Measurements from ENCODE around the gene GNPTAB. TPM values are rescaled to one million over a fixed set of nuclear protein-coding genes. Genes with fewer than 3 reads are reported as not detected.

GNPTAB gene
- total RNA-seq, 1 experiment from 2014 or later: 26.5 TPM

GRCh38 chr12:101707131-101707782 is 123.5 kb downstream of the GNPTAB start:
- H3K79me2 ChIP-seq (ENCODE audit: low read depth): 0 out of 2 replicates have a peak, but pooled peaks cover 3% of the 10 kb centered on the region
- H3K27me3 ChIP-seq (ENCODE audit: insufficient read depth, low read depth): no peaks in the 10 kb centered on the region
- no peak overlapping the region for H2AFZ ChIP-seq
- no peak for DNase-seq
- no peak overlapping the region for H3K4me3 ChIP-seq
- H4K20me1 ChIP-seq (ENCODE audit: insufficient read depth): no peaks in the 10 kb centered on the region
- intact Hi-C loops (cut with micrococcal nuclease; ENCODE audit: unreplicated experiment): no loop called here
- H3K27ac ChIP-seq: no peak overlapping the region
- ChIA-PET POLR2A (ENCODE audit: unreplicated experiment) (interaction anchor here (0.6 kb wide), 1 partner anchor 1569 kb away, joined by 3 read pairs; no protein-coding TSS in a partner anchor), CTCF (no interaction called here)
- no peaks in the 10 kb centered on the region for H3K9me3 ChIP-seq (ENCODE audit: insufficient read depth, low read depth)
- no TSS peak for BruUV-seq (replicated peaks)
- H3K4me1 ChIP-seq (replicated peaks; ENCODE audit: insufficient read depth): no peaks in the 10 kb centered on the region
- H3F3A ChIP-seq (ENCODE audit: insufficient read depth, low read depth): no peaks in the 10 kb centered on the region
- H3K9me2 ChIP-seq (ENCODE audit: insufficient read depth): no peaks in the 10 kb centered on the region
- no peaks in the 10 kb centered on the region for H3K36me3 ChIP-seq (ENCODE audit: low read depth)
- TF ChIP-seq EZH2 (IDR thresholded peaks at IDR 0.05; ENCODE audit: low read depth) (no peak), CTCF (conservative IDR thresholded peaks at IDR 0.05) (no peak)
- H3K4me2 ChIP-seq: no peak overlapping the region

- H3K36me3 ChIP-seq (ENCODE audit: low read depth): no peaks in the 10 kb centered on the region
- H3F3A ChIP-seq (ENCODE audit: insufficient read depth, low read depth): no peaks in the 10 kb centered on the region
- H2AFZ ChIP-seq: no peak overlapping the region
- intact Hi-C loops (cut with micrococcal nuclease; ENCODE audit: unreplicated experiment): no loop called here
- no peak for DNase-seq
- no peaks in the 10 kb centered on the region for H3K9me3 ChIP-seq (ENCODE audit: insufficient read depth, low read depth)
- H3K4me2 ChIP-seq: no peak overlapping the region
- H4K20me1 ChIP-seq (ENCODE audit: insufficient read depth): no peaks in the 10 kb centered on the region
- ChIA-PET CTCF (no interaction called here), POLR2A (ENCODE audit: unreplicated experiment) (interaction anchor here (0.6 kb wide), 1 partner anchor 1569 kb away, joined by 3 read pairs; no protein-coding TSS in a partner anchor)
- BruUV-seq (replicated peaks): no TSS peak
- H3K79me2 ChIP-seq (ENCODE audit: low read depth): 0 out of 2 replicates have a peak, but pooled peaks cover 3% of the 10 kb centered on the region
- no peaks in the 10 kb centered on the region for H3K9me2 ChIP-seq (ENCODE audit: insufficient read depth)
- no peaks in the 10 kb centered on the region for H3K27me3 ChIP-seq (ENCODE audit: insufficient read depth, low read depth)
- TF ChIP-seq EZH2 (IDR thresholded peaks at IDR 0.05; ENCODE audit: low read depth) (no peak), CTCF (conservative IDR thresholded peaks at IDR 0.05) (no peak)
- no peak overlapping the region for H3K4me3 ChIP-seq
- H3K27ac ChIP-seq: no peak overlapping the region
- no peaks in the 10 kb centered on the region for H3K4me1 ChIP-seq (replicated peaks; ENCODE audit: insufficient read depth)
Measured at GRCh38 chr12:101706403-101706802, 124.4 kb downstream of the GNPTAB start.

- no peak overlapping the region for H3K4me2 ChIP-seq
- H3K36me3 ChIP-seq (ENCODE audit: low read depth): no peaks in the 10 kb centered on the region
- H4K20me1 ChIP-seq (ENCODE audit: insufficient read depth): no peaks in the 10 kb centered on the region
- ChIA-PET POLR2A (ENCODE audit: unreplicated experiment) (no interaction called here), CTCF (no interaction called here)
- H2AFZ ChIP-seq: no peak overlapping the region
- intact Hi-C loops (cut with micrococcal nuclease; ENCODE audit: unreplicated experiment): no loop called here
- no peaks in the 10 kb centered on the region for H3K27me3 ChIP-seq (ENCODE audit: insufficient read depth, low read depth)
- no peak overlapping the region for H3K27ac ChIP-seq
- H3K9me3 ChIP-seq (ENCODE audit: insufficient read depth, low read depth): no peaks in the 10 kb centered on the region
- no peaks in the 10 kb centered on the region for H3F3A ChIP-seq (ENCODE audit: insufficient read depth, low read depth)
- peaks cover 6% of the 10 kb centered on the region for H3K4me1 ChIP-seq (replicated peaks; ENCODE audit: insufficient read depth)
- no peak for DNase-seq
- BruUV-seq (replicated peaks): no TSS peak
- no peak overlapping the region for H3K4me3 ChIP-seq
- no peaks in the 10 kb centered on the region for H3K9me2 ChIP-seq (ENCODE audit: insufficient read depth)
- no peak for TF ChIP-seq CTCF (conservative IDR thresholded peaks at IDR 0.05)
- no peak for TF ChIP-seq EZH2 (IDR thresholded peaks at IDR 0.05; ENCODE audit: low read depth)
- H3K79me2 ChIP-seq (ENCODE audit: low read depth): peaks cover 14% of the 10 kb centered on the region; the same call in 1 of the 2 replicates
Measured at GRCh38 chr12:101703487-101703886, 127.3 kb downstream of the GNPTAB start.

All from PC-9 (cell line).